HepG2 (cell line): ENCODE measurements around the gene CD68. TPM values are rescaled to one million over a fixed set of nuclear protein-coding genes. Genes with fewer than 3 reads are reported as not detected.
A peak's percentile ranks its signal among the peaks of the same experiment; 100 is the strongest.

Experiments
- AGO2 ChIP-seq: fragments of 200-400 bp; formaldehyde crosslinking; optimal IDR thresholded peaks from 2 replicates; pipeline ENCODE3; 2017; ENCODE audit warnings: mild to moderate bottlenecking, low read depth, low read length, moderate library complexity
- ATF1 ChIP-seq: IDR thresholded peaks from 2 replicates; pipeline ENCODE4 v1.6.1; 2016; ENCODE audit warnings: mild to moderate bottlenecking, control low read depth
- BORCS8-MEF2B ChIP-seq: sonication (generic); formaldehyde crosslinking; IDR thresholded peaks from 2 replicates; pipeline ENCODE4 v1.8.0; 2022; ENCODE audit warnings: mild to moderate bottlenecking, missing genetic modification reagents
- FOXO1 ChIP-seq: sonication (generic); formaldehyde crosslinking; IDR thresholded peaks from 2 replicates; pipeline ENCODE4 v1.4.0; 2020; ENCODE audit warnings: missing genetic modification reagents
- MBNL3 ChIP-seq: fragments of 250-450 bp; sonication (Bioruptor Pico); conservative IDR thresholded peaks from 2 replicates; pipeline ENCODE4 v1.8.0; 2022; ENCODE audit warnings: mild to moderate bottlenecking, inconsistent platforms
- MIER2 ChIP-seq: IDR thresholded peaks from 2 replicates; pipeline ENCODE4 v1.6.1; 2016; ENCODE audit warnings: missing biosample characterization, missing genetic modification reagents
- MXI1 ChIP-seq: IDR thresholded peaks from 3 replicates; pipeline ENCODE4 v1.6.1; 2012; ENCODE audit warnings: low read depth, low read length, inconsistent platforms, borderline replicate concordance
- MYNN ChIP-seq: sonication (generic); formaldehyde crosslinking; IDR thresholded peaks from 2 replicates; pipeline ENCODE4 v1.4.0; 2020; ENCODE audit warnings: mild to moderate bottlenecking, low read depth, missing genetic modification reagents
- NCOR1 ChIP-seq: fragments of 200-600 bp; sonication (generic); IDR thresholded peaks from 2 replicates; pipeline ENCODE4 v1.7.0; 2017; ENCODE audit warnings: antibody characterized with exemption, low read length, borderline replicate concordance
- SMARCE1 ChIP-seq: fragments of 450-650 bp; IDR thresholded peaks from 2 replicates; pipeline ENCODE4 v1.6.1; 2017; ENCODE audit warnings: borderline replicate concordance
- TRIM24 ChIP-seq: sonication (generic); formaldehyde crosslinking; IDR thresholded peaks from 2 replicates; pipeline ENCODE4 v1.8.0; 2022; ENCODE audit warnings: mild to moderate bottlenecking, missing genetic modification reagents
- YEATS4 ChIP-seq: sonication (generic); formaldehyde crosslinking; IDR thresholded peaks from 2 replicates; pipeline ENCODE4 v1.4.0; 2020; ENCODE audit warnings: missing genetic modification reagents, borderline replicate concordance
- ZNF224 ChIP-seq: sonication (generic); formaldehyde crosslinking; IDR thresholded peaks from 2 replicates; pipeline ENCODE4 v1.5.0; 2020; ENCODE audit warnings: mild to moderate bottlenecking, missing genetic modification reagents
- ZNF367 ChIP-seq: sonication (generic); formaldehyde crosslinking; IDR thresholded peaks from 2 replicates; pipeline ENCODE4 v1.4.0; 2020; ENCODE audit warnings: missing genetic modification reagents, borderline replicate concordance
- ZNF670 ChIP-seq: sonication (generic); formaldehyde crosslinking; IDR thresholded peaks from 2 replicates; pipeline ENCODE4 v1.8.0; 2022; ENCODE audit warnings: mild to moderate bottlenecking, missing genetic modification reagents, borderline replicate concordance
- ZNF773 ChIP-seq: sonication (generic); formaldehyde crosslinking; IDR thresholded peaks from 2 replicates; pipeline ENCODE4 v1.4.0; 2020; ENCODE audit warnings: missing genetic modification reagents, borderline replicate concordance
- ZSCAN21 ChIP-seq: sonication (generic); formaldehyde crosslinking; IDR thresholded peaks from 2 replicates; pipeline ENCODE4 v1.8.0; 2022; ENCODE audit warnings: mild to moderate bottlenecking, missing genetic modification reagents, moderate library complexity, borderline replicate concordance
- polyA plus RNA-seq, 8 experiments: library from polyadenylated mRNA; depleted of rRNA in 3 of 8; stranded (reverse) in 7 of 8; unstranded in 1 of 8; fragments of >200 nt; fragmentation: Illumina TruSeq in 4 of 8; extraction: Trizol in 4 of 8; gene quantifications; 2 replicates each; pipeline versions ENCODE4 v1.2.1 to v1.2.3, GENCODE V29; 2011 to 2016; ENCODE audit warnings: low read depth in 4 of 8, missing spikeins in 1 of 8, mixed read lengths in 1 of 8; ENCODE audit not compliant: insufficient read depth in 1 of 8
- total RNA-seq, 5 experiments: library from RNA; depleted of rRNA; stranded (reverse); fragments of >200 nt; fragmentation: Illumina TruSeq; extraction: Trizol; gene quantifications; 2 replicates each; pipeline ENCODE4 v1.2.3, GENCODE V29; 2016; ENCODE audit warnings: low read depth in 1 of 5
- TF ChIP-seq, protein P1 (sequence below): sonication (generic); formaldehyde crosslinking; IDR thresholded peaks from 2 replicates; pipeline ENCODE4 v1.8.0; 2022; ENCODE audit warnings: low read depth, missing genetic modification reagents
- TF ChIP-seq, protein P2 (sequence below): sonication (generic); formaldehyde crosslinking; IDR thresholded peaks from 2 replicates; pipeline ENCODE4 v1.4.0; 2020; ENCODE audit warnings: missing genetic modification reagents
- TF ChIP-seq, protein P3 (sequence below): sonication (generic); formaldehyde crosslinking; conservative IDR thresholded peaks from 2 replicates; pipeline ENCODE4 v1.8.0; 2022; ENCODE audit warnings: missing genetic modification reagents
- TF ChIP-seq, protein P4 (sequence below): sonication (generic); formaldehyde crosslinking; conservative IDR thresholded peaks from 2 replicates; pipeline ENCODE4 v1.5.0; 2020; ENCODE audit warnings: missing genetic modification reagents
- TF ChIP-seq, protein P5 (sequence below): sonication (generic); formaldehyde crosslinking; IDR thresholded peaks from 2 replicates; pipeline ENCODE4 v1.4.0; 2020; ENCODE audit warnings: mild to moderate bottlenecking, missing genetic modification reagents

The CD68 gene
- total and polyA plus RNA-seq, 2 of the 13 experiments (the other 11 are each of a cell fraction or from before 2014, with no cell fraction given) = 10.3 to 104 TPM

DNA sequence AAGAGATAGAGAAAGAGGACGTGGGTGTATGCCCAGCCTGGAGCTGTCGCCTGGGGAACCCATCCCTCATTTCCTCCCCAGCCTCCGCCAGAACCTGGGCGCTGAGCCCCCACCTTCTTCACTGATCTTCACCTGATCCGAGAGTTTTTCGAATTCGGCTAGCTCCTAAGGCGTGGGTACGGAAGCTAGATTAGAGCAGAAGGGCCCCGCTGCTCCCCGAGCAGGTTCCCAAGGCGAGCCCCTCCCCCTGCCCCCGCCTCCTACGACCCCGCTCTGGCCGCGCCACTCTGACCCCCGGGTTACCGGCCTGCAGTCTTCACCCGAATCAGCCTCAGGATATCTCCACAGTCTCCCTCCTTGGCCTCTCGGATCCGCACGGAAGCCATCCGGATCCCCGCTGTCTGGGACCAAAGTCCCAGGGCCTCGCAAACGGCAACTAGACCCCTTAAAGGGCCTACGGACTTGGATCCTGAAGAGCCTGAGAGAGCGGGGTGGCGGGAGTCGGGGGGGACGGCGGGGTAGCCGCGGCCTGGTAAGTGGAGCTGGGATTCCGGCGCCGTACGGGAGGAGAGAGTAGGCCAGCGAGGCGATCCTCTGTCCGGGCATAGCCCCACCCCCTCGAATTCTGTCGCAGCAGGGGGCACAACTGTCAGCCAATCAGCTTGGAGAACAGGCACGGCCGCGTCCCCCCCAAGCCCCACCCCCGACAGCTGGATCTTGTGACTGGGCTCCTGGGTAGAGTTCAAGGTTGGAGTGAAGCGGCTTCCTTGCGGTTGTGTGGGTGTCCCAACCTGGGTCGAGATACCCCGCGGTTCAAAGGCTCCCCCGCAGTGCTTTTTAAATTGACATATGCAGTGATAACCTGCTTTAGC is 48.0 kb downstream of the CD68 start, which contains the start of gene SAT2 (continued):
- TF ChIP-seq, protein P1, sequence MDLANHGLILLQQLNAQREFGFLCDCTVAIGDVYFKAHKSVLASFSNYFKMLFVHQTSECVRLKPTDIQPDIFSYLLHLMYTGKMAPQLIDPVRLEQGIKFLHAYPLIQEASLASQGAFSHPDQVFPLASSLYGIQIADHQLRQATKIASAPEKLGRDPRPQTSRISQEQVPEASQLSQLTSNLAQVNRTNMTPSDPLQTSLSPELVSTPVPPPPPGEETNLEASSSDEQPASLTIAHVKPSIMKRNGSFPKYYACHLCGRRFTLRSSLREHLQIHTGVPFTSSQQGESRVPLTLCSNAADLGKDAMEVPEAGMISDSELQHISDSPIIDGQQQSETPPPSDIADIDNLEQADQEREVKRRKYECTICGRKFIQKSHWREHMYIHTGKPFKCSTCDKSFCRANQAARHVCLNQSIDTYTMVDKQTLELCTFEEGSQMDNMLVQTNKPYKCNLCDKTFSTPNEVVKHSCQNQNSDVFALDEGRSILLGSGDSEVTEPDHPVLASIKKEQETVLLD (CRISPR knock-in tag) = no peak; the same call in 1 of the 2 replicates
- TF ChIP-seq, protein P2, sequence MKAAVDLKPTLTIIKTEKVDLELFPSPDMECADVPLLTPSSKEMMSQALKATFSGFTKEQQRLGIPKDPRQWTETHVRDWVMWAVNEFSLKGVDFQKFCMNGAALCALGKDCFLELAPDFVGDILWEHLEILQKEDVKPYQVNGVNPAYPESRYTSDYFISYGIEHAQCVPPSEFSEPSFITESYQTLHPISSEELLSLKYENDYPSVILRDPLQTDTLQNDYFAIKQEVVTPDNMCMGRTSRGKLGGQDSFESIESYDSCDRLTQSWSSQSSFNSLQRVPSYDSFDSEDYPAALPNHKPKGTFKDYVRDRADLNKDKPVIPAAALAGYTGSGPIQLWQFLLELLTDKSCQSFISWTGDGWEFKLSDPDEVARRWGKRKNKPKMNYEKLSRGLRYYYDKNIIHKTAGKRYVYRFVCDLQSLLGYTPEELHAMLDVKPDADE (CRISPR knock-in tag) = no peak
- TF ChIP-seq MIER2 (no peak), MXI1 (peak; percentile 66; the same call in 1 of the 3 replicates), ZNF367 (CRISPR knock-in tag) (no peak), MYNN (CRISPR knock-in tag) (no peak), MBNL3 (CRISPR knock-in tag) (no peak), FOXO1 (peak; percentile 43; the same call in 1 of the 2 replicates), TRIM24 (CRISPR knock-in tag) (no peak), YEATS4 (CRISPR knock-in tag) (peak; percentile 71; the same call in 1 of the 2 replicates), ZNF670 (CRISPR knock-in tag) (0 out of 2 replicates have a peak, but pooled peaks have one; percentile 43), ZNF224 (CRISPR knock-in tag) (no peak), ZNF773 (CRISPR knock-in tag) (no peak), ATF1 (CRISPR knock-in tag) (no peak), BORCS8-MEF2B (CRISPR knock-in tag) (no peak), NCOR1 (peak; percentile 40; the same call in 1 of the 2 replicates), SMARCE1 (no peak), ZSCAN21 (CRISPR knock-in tag) (no peak), AGO2 (no peak)
- TF ChIP-seq, protein P3, sequence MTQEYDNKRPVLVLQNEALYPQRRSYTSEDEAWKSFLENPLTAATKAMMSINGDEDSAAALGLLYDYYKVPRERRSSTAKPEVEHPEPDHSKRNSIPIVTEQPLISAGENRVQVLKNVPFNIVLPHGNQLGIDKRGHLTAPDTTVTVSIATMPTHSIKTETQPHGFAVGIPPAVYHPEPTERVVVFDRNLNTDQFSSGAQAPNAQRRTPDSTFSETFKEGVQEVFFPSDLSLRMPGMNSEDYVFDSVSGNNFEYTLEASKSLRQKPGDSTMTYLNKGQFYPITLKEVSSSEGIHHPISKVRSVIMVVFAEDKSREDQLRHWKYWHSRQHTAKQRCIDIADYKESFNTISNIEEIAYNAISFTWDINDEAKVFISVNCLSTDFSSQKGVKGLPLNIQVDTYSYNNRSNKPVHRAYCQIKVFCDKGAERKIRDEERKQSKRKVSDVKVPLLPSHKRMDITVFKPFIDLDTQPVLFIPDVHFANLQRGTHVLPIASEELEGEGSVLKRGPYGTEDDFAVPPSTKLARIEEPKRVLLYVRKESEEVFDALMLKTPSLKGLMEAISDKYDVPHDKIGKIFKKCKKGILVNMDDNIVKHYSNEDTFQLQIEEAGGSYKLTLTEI (CRISPR knock-in tag) = no peak
- TF ChIP-seq, protein P4, sequence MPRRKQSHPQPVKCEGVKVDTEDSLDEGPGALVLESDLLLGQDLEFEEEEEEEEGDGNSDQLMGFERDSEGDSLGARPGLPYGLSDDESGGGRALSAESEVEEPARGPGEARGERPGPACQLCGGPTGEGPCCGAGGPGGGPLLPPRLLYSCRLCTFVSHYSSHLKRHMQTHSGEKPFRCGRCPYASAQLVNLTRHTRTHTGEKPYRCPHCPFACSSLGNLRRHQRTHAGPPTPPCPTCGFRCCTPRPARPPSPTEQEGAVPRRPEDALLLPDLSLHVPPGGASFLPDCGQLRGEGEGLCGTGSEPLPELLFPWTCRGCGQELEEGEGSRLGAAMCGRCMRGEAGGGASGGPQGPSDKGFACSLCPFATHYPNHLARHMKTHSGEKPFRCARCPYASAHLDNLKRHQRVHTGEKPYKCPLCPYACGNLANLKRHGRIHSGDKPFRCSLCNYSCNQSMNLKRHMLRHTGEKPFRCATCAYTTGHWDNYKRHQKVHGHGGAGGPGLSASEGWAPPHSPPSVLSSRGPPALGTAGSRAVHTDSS (CRISPR knock-in tag) = no peak
- TF ChIP-seq, protein P5, sequence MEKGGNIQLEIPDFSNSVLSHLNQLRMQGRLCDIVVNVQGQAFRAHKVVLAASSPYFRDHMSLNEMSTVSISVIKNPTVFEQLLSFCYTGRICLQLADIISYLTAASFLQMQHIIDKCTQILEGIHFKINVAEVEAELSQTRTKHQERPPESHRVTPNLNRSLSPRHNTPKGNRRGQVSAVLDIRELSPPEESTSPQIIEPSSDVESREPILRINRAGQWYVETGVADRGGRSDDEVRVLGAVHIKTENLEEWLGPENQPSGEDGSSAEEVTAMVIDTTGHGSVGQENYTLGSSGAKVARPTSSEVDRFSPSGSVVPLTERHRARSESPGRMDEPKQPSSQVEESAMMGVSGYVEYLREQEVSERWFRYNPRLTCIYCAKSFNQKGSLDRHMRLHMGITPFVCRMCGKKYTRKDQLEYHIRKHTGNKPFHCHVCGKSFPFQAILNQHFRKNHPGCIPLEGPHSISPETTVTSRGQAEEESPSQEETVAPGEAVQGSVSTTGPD = no peak
